Fibroblast of upper back skin (primary cell): Measurements from ENCODE around the gene MTHFD1.
"Not testable (repeated sequence)": the region's sequence is repeated elsewhere in the genome, so short reads cannot be mapped to it uniquely, and the experiment has no call there.

Experiments used
- DNase-seq: peaks from one replicate; pipeline ENCODE4 v3.0.0-alpha.2; 2013

MTHFD1 gene

DNA sequence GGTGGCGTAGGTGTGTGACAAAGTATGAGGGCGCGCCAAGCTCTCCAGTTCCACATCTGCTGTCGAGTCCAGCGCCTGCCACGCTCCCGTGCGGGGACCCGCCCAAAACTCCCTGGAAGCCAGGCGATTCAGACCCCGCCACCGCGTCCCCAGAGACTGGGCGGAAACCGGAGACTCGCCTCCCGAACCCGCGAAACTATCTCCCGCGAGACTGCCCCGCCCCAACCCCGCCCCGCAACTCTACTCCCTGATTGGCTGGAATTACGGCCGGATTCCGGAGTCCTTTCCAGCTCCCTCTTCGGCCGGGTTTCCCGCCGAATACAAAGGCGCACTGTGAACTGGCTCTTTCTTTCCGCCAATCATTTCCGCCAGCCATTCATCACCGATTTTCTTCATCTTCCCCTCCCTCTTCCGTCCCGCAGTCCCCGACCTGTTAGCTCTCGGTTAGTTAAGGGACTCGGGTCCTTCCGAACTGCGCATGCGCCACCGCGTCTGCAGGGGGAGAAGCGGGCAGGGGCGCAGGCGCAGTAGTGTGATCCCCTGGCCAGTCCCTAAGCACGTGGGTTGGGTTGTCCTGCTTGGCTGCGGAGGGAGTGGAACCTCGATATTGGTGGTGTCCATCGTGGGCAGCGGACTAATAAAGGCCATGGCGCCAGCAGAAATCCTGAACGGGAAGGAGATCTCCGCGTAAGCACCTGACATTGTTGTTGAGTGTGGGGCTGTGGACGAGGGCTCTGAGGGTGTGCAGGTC lies at the start of gene MTHFD1:
Gene MTHFD1 (plus strand): TSS at position 572 of the 751 bp plus-strand sequence. CDS start 75 bp downstream, at position 647.
- peak; percentile 100 for DNase-seq

DNA sequence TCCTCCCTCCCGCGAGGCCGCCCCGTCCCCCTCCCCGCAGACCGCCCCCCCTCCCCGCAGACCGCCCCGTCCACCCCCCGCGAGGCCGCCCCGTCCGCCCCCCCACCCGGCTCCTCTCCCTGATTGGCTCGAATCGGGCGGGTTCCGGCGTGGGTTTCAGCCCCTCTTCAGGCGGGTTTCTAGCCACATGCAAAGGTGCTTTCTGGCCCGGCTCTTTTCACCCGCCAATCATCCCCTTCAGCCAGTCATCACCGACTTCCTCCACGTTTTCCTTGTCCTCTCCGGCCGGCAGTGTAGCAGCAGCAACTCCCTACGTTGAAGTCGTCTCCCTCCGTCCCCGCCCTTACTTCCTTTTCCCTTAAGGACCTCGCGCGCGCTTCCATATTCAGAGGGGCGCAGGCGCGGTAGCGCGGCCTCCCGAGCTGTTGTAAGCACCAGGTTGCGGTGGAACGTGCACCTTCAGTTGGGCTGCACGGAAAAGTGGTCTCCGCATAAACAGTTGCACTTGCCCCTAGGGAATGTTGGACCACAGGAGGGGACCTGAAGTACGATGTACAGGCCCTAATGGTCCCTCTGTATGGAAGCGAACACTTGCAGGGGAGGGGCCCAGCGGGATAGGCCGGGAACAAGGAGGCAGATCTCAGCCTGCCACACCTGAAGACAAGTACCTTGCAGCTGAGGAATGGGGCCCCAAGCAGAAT lies 49.4 kb upstream of the MTHFD1 start:
- peak; percentile 99 for DNase-seq

DNA sequence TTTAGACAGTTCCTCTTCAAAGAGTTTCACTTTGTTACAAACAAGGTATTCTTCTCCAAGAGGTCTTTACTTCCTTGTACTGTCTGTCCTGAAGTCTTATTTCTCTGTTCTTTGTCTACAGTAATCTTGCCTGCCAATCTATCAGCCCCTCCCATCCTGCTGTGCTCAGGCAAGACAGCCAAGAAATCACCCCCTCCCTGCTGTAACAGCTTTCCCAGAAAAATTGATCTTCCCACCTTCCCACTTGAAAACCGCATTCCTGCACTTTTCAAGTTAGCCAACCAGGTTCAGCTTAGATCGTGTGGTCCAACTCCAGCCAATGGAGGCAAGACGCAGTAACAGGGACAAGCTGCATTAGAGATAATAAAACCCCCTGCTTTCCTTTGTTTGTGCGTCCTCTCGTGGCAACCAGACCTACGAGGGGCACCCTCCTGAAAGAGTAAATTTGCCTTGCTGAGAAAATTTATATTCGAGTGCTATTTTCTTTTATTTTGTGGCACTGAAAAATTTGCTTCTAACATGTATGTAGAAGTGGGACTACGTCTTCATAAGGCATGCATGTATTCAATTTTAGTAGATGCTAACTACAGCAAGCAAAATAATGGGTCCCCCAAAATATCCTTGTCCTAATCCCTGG lies 47.5 kb upstream of the MTHFD1 start:
- DNase-seq = no peak

DNA sequence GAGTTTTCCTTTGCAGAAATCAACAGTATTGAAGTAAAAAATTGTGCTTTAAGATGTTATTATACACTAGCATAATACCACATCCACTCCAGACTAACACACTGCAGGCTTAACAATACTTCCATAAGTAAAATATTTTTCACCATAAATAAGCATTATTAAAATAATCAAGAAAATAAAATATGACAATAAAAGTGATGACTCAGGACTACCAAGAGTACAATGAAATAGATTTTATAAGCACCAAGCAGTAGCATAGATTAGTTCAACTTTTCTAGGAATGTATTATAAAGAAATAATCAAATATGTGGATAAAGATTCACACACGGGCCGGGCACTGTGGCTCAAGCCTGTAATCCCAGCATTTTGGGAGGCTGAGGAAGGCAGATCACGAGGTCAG lies 40.4 kb upstream of the MTHFD1 start:
- DNase-seq = no peak

DNA sequence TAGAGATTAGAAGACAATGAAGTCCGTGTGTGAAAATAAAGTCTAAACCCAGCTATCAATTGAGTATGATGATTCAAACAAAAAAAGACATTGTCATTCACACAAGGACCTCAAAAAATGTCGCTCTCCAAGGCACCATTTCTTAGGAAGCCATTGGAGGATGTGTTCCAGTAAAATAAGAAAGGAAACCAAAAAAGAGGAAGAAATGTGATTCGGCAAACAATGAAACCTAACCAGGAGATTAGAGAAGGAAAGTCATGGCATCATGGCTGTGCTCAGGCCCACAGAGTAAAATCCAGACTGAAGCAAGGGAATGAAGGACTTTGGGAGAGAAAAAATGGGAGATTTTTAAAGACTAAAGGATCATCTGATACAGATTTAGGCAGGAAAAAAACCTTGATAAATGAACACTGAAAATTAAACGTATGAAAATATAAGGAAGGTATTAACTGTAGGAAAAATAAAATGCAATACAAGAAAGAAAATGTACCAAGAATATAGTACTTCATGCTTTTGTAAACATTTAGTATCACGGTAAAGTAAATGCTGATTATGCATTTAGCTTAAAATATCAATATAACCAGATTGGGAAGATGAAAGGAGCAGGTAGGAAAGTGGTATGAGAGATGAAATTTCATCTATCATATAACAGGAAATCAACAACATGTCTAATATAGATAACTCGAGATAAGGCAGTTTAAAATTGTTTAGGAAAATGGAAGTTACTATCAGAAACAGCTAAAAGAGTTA lies 38.2 kb upstream of the MTHFD1 start:
- no peak for DNase-seq

DNA sequence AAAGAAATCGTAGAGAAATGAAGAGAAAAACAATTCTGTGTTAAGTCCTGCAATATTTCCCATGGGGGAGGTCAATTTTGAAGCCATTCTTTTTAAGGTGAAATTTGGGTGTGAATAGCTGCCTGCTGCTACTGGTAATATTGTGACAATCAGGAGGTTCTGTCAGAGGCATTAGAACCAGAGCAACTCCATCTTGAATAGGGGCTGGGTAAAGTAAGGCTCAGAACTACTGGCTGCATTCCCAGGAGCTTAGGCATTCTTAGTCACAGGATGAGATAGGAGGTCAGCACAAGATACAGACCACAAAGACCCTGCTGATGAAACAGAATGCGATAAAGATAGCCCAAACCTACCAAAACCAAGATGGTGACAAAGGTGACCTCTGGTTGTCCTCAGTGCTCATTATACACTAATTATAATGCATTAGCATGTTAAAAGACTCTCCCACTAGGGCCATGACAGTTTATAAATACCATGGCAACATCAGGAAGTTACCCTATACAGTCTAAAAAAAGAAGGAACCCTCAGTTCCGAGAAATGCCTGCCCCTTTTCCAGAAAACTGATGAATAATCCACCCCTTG lies 24.8 kb upstream of the MTHFD1 start:
- DNase-seq = peak; percentile 59

DNA sequence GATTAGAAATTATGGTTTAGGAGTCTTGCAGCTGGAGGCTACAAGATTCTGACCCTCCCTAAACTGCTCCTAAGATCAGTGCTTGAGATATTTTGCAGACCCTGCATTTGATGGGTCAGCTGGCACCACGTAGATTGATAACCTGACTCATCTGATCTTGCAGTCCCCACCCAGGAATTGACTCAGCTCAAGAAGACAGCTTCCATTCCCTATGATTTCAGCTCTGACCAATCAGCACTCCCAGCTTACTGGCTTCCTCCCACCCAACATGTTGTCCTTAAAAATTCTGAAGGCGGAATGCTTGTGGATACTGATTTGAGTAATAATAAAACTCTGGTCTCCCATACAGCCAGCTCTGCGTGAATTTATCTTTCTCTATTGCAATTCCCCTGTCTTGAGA lies 23.2 kb upstream of the MTHFD1 start:
- DNase-seq = peak; percentile 59

DNA sequence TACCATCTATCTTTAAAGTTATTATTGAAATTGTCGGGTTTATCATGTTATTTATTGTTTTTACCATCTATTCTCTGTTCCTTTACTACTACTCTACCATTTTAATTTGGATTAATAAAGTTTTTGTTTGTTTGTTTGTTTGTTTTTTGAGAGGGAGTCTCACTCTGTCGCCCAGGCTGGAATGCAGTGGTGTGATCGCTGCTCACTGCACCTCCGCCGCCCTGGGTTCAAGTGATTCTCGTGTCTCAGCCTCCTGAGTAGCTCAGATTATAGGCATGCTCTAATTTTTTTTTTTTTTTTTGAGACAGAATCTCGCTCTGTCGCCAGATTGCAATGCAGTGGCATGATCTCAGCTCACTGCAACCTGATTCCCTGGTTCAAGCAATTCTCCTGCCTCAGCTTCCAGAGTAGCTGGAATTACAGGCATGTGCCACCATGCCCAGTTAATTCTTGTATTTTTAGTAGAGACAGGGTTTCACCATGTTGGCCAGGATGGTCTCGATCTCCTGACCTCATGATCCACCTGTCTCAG lies 22.7 kb upstream of the MTHFD1 start:
- DNase-seq = peak; percentile 57

DNA sequence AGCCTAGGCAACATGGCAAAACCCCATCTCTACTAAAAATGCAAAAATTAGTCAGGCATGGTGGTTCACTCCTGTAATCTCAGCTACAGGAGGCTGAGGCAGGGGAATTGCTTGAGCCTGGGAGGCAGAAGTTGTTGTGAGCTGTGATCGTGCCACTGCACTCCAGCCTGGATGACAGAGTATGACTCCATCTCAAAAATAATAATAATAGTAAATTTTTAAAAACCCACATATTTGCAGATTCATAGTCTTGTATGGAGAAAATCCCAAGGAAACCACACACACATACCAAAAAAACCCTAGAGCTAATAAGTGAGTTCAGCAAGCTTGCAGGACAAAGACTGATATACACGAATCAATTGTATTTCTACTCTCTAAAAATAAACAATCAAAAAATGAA lies 19.0 kb upstream of the MTHFD1 start:
- peak; percentile 20 for DNase-seq

DNA sequence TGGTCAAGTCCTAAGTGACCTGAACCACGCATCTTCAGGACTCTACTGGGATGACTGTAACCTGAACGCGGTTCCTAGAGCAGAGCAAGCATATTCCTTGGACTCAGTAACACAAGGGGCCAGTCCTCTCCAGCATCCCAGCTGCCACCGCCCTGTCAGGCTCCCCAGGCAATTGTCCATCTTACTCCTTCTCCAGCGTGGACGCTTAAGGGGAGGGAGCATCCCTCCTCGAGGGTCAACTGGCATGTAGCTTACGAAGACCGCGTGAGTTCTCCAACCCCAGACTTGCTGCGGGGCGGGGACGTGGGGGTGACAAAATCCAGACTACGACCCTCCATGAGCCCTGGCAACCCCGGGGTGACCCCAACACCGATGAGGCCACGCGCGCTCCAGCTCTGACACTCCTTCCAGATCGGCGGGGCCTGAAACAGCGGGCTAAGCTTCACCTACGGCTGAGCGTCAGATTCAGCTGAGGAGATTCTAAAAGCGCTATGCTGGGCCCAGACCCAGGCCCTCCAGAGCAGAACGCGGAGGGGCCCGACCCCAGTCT lies 846 bp upstream of the MTHFD1 start:
- DNase-seq = peak; percentile 9

DNA sequence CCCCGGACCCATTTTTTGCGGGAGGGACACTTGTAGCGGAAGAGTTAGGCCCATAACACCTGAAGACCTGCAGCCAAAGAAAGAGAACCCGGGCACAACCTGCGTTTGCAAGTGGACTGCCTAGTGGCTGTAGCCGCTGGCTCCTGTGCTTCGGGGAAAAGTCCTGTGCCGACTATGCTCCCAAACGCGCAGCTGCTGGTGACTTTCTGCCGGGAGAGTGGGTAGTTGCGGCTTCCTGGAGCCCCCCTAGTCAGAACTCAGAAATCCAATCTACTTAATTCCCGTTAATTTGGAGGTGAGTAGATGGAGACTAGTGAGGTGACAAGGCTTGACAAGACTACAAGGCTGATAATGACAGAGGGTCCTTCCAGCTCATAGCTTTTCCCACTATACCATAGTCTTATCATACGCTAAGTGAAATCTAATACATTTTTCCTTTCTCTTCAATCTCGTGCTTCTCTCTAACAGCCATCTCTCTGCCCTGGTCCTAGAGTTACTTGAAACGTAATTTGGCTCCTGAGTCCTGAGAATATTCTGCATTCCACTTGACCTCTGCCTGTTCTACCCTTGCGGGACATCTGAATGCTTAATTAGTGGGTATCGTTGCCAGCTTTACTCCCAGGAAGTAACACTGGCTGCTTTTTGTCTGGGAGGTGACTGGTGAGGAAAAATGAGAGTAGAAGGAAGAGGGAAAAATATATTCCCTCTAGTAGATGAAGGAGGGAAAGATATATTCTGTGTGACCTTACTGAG lies 556 bp downstream of the MTHFD1 start:
- DNase-seq = peak; percentile 24

DNA sequence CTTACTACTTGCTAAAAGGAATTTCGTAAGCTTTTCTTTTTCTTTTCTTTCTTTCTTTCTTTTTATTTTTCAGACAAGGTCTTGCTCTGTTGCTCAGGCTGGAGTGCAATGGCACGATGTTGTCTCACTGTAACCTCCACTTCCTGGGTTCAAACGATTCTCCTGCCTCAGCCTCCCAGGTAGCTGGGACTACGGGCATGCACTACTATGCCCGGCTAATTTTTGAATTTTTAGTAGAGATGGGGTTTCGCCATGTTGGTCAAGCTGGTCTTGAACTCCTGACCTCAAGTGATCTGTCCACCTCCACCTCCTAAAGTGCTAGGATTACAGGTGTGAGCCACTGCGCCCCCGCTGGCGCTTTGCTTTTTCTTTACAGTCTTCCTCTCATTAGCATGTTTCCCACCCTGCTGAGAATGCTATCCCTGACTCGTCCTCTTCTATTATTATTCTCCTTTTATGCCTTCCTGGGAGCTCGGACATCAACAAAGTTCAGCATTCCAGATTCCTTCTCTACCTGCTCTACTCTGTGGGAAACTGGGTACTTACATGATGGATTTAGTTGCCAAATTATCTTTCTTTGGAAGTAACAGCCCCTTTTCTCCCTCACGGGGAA lies 3.1 kb downstream of the MTHFD1 start:
- no peak for DNase-seq

DNA sequence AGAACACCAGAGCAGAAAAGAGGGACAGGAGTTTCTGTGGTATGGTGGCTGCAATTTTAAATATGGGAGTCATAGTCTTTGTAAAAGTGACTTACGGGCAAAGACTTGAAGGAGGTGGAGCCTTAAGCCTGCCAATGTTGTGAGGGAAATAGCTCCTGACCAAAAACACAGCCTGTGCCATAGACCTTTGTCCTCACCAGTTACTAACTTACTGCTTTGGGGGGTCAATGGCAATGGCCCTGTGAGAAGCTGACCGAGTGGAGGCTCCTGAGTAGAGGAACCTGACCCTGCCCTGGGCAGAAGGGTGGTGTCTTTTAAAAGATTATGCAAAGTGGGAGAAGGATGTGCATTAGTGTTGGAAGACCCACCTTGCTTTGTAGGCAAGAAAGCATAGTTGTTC lies 3.8 kb downstream of the MTHFD1 start:
- DNase-seq = no peak

DNA sequence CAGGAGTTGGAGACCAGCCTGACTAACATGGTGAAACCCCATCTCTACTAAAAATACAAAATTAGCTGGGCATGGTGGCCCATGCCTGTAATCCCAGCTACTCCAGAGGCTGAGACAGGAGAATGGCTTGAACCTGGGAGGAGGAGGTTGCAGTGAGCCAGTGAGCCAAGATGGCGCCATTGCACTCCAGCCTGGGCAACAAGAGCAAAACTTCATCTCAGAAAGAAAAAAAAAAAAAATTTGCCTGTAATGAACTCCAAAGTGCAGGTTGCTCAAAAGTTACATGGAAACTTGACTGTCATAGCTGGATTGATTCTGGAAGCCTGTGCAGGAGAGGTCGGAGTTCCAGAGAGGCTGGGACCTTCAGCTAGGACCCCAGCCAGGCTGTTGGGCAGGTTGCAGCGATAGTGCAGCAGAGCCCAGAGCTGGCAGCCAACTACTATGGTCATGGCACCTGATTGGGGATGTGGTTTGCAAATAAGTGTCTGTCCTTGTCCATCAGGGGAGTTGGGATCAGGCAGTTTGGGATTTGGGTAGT lies 5.1 kb downstream of the MTHFD1 start:
- not testable (repeated sequence) for DNase-seq

DNA sequence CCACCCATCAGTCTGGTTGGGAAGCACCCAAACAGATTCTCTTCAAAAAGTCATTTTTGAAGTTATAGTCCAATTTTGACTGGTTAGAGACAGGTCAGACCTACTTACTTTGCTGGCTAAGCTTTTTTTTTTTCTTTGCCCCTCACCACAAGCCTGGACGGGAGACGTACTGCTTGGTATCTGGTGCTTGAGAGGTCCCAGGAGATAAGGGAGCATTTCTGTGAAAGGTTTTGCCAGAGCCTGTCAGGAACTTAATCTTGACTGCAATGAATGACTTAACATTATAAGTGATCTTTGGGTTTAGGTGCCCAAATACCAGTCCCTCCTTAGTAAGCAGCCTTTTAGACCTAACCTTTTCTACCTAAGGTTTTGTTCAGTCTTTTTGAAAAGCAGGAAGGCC lies 6.3 kb downstream of the MTHFD1 start:
- no peak for DNase-seq

DNA sequence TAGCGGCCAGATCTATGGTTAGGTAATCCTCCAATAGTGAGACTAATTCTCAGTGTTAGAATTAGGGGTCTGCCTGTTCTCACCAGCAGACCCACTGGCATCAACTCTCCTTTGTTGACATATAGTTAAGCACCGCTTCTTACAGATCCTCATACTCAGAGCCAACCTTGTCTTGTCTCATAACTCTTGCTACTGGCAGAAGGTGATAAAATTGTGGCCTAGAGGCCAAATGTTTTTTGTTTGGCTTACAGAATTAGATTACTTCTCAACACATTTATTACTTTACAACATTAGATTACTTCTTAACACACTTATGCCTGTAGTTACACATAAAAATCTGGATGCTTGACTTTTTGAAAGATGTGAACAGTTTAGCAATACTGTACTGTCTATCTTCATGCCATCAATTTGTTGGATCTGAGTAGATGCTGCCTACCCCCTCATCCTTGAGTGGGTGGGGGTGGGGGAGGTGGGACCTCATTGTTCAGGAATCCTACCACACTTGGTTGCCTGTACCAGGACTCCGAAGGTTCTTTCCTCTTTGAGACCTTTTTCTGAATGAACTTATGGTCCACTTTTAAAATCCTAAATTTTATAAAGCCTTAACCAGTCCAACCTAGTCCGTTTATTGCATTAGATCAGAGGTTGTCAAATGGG lies 7.0 kb downstream of the MTHFD1 start:
- no peak for DNase-seq

DNA sequence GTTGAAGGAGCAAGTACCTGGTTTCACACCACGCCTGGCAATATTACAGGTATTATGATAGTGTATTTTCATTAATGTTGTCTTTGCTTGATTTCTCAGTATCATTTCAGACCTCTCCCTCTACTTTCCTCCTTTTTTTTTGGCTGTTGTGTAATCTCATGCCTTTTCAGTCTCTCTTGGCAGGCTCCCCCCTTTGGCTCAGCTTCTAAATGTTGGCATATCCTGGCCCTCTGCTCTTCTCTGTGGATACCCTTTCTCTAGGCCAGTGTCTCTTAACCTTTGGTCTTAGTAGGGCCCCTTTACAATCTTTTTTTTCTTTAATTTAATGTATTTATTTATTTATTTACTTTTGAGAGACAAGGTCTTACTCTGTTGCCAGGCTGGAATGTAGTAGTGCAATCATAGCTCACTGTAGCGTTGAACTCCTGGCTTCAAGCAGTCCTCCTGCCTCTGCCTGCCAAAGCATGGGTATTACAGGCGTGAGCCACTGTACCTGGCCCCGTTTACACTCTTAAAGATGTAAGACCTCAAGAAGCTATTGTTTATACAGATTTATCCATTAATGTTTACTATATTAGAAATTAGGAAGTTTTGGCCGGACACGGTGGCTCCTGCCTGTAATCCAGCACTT lies 12.8 kb downstream of the MTHFD1 start:
- DNase-seq = no peak

DNA sequence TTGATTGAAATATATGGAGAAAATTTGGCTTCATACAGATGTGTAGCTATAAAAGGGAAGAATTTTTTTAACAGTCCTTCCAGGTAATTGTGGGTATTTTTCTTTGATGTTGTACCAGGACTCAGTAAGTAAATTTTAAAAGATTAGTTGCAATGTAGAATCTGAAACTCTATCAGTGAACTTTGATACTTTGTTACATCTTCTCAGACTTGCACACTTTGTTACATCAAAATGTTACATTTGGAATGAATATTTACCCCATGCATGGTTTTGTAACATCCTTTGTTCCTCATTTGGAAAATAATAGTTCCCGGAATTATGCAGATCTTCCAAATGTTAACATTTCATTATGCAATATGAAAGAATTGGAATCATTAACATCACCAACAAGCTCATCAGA lies 13.8 kb downstream of the MTHFD1 start:
- DNase-seq = no peak

DNA sequence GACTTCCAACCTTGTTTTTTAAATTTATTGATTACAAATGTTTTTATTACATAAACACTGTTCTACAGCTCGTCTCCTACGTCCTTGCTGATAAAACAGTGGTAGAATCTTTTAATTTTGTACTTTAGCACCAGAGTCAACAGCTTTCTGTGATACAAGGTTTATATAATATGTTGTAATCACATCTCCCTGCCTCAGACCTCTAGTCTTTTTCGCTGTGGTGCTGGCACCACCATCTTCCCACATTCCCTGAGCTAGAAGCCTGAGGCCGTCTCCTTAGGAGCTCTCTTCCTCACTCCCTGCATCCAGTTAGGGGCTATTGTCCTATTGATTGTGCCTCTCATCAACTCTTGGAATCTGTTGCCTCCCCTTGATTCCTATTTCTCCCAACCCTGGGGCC lies 17.1 kb downstream of the MTHFD1 start:
- DNase-seq = no peak

DNA sequence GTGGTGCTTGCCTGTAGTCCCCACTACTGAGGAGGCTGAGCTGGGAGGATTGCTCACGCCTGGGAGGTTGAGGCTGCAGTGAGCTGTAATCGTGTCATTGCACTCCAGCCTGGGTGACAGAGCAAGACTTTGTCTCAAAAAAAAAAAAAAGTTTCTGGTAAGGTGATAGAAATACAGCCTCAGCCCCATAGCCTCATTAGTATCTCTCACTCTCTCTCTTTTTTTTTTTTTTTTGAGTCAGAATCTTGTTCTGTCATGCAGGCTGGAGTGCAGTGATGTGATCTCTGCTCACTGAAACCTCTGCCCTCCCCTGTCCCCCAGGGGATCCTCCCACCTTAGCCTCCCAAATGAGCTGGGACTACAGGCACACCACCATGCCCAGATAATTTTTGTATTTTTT lies 19.2 kb downstream of the MTHFD1 start:
- no peak for DNase-seq
